ENCODE data around the gene GMPR.
"Not testable (repeated sequence)": the region's sequence is repeated elsewhere in the genome, so short reads cannot be mapped to it uniquely, and the experiment has no call there.

GMPR gene

DNA sequence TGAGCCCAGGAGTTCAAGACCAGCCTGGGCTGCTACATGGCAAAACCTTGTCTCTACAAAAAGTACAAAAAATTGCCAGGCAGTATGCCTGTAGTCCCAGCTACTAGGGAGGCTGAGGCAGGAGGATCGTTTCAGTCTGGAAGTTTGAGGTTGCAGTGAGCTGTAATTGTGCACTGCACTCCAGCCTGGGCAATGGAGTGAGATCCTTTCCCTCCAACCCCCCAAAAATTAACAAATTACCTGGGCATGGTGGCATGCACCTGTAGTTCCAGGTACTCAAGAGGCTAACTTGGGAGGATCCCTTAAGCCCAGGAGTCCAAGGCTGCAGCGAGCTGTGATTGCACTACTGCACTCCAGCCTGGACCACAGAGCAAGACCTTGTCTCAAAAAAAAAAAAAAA, 29.4 kb upstream of the GMPR start:
- Mint-ChIP-seq H3K27me3 (peaks cover 51% of the 10 kb centered on the region), H3K36me3 (ENCODE audit: insufficient read depth) (no peaks in the 10 kb centered on the region), H3K9me3 (no peaks in the 10 kb centered on the region), H3K4me3 (no peak overlapping the region), H3K27ac (ENCODE audit: low read depth) (no peak overlapping the region), H3K4me1 (peaks cover 5% of the 10 kb centered on the region)
- ATAC-seq (replicated peaks; ENCODE audit: extremely low read depth, poor library complexity, severe bottlenecking) (no peak), DNase-seq (ENCODE audit: low spot score in 2 of 2) (no peak)

DNA sequence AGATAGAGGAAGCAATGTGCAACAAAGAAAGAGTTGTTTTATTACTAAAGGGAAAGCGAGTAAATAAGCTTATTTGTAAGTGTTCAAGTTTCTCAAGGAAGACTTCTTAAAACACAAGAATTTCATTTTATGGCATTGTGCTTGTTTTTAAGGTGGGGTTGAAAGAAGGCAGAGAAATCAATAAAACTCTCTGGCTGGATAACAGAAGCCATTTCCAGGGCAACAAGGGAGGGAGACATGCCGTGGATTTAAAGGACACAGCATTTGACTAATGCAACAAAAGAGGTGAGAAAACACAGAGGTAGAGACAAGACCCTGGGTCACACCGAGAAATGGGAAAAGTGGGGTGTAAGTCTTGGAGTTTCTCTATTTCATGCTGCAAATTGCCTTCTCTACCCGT, 28.8 kb upstream of the GMPR start:
- Mint-ChIP-seq H3K27ac (ENCODE audit: low read depth) (no peak overlapping the region), H3K4me1 (peaks cover 5% of the 10 kb centered on the region), H3K27me3 (peaks cover 56% of the 10 kb centered on the region), H3K36me3 (ENCODE audit: insufficient read depth) (no peaks in the 10 kb centered on the region), H3K4me3 (no peak overlapping the region), H3K9me3 (no peaks in the 10 kb centered on the region)
- no peak for ATAC-seq (replicated peaks; ENCODE audit: extremely low read depth, poor library complexity, severe bottlenecking)
- DNase-seq (ENCODE audit: low spot score in 2 of 2), result no peak

GRCh38 chr6:16212276-16212675, 26.1 kb upstream of the GMPR start:
- ATAC-seq (replicated peaks; ENCODE audit: extremely low read depth, poor library complexity, severe bottlenecking), result no peak
- H3K27me3 Mint-ChIP-seq, result peaks cover 75% of the 10 kb centered on the region
- H3K4me1 Mint-ChIP-seq, result no peaks in the 10 kb centered on the region
- no peaks in the 10 kb centered on the region for H3K9me3 Mint-ChIP-seq
- no peak for DNase-seq (ENCODE audit: low spot score in 2 of 2)
- no peak overlapping the region for H3K4me3 Mint-ChIP-seq
- no peak overlapping the region for H3K27ac Mint-ChIP-seq (ENCODE audit: low read depth)
- H3K36me3 Mint-ChIP-seq (ENCODE audit: insufficient read depth), result peaks cover 3% of the 10 kb centered on the region

- no peak for ATAC-seq (replicated peaks; ENCODE audit: extremely low read depth, poor library complexity, severe bottlenecking)
- Mint-ChIP-seq H3K4me1 (no peaks in the 10 kb centered on the region), H3K27ac (ENCODE audit: low read depth) (no peak overlapping the region), H3K9me3 (no peaks in the 10 kb centered on the region), H3K27me3 (peaks cover 56% of the 10 kb centered on the region), H3K4me3 (no peak overlapping the region), H3K36me3 (ENCODE audit: insufficient read depth) (peaks cover 3% of the 10 kb centered on the region)
- no peak for DNase-seq (ENCODE audit: low spot score in 2 of 2)
Measured at GRCh38 chr6:16216501-16217155, 21.8 kb upstream of the GMPR start.

GRCh38 chr6:16217156-16217721, 21.1 kb upstream of the GMPR start:
- no peak for DNase-seq (ENCODE audit: low spot score in 2 of 2)
- Mint-ChIP-seq H3K36me3 (ENCODE audit: insufficient read depth) (peaks cover 3% of the 10 kb centered on the region), H3K27ac (ENCODE audit: low read depth) (no peak overlapping the region), H3K9me3 (no peaks in the 10 kb centered on the region), H3K27me3 (peaks cover 52% of the 10 kb centered on the region), H3K4me3 (no peak overlapping the region), H3K4me1 (no peaks in the 10 kb centered on the region)
- no peak for ATAC-seq (replicated peaks; ENCODE audit: extremely low read depth, poor library complexity, severe bottlenecking)

DNA sequence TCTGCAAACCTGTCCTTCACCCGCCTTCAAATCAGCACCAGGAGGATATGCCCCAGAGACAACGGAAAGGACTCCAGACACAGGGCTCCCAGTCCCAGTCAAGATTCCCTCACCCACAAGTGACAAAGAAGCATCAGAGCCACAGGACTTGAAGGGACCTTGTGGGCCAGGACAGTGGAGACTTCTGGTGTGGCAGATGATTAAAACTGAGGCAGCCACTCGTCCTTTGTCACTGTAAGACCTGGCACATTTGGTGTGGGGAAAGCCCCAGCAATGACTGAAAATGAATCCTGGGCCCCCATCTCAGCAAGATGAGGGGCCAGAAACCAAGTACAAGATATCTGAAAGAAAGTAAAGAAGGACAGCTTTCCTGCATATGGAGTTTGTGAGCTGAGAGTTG, 15.6 kb upstream of the GMPR start:
- no peak overlapping the region for H3K27ac Mint-ChIP-seq (ENCODE audit: low read depth)
- DNase-seq (ENCODE audit: low spot score in 2 of 2), result no peak
- peaks cover 27% of the 10 kb centered on the region for H3K27me3 Mint-ChIP-seq
- H3K4me3 Mint-ChIP-seq, result no peak overlapping the region
- H3K4me1 Mint-ChIP-seq, result no peaks in the 10 kb centered on the region
- no peaks in the 10 kb centered on the region for H3K36me3 Mint-ChIP-seq (ENCODE audit: insufficient read depth)
- ATAC-seq (replicated peaks; ENCODE audit: extremely low read depth, poor library complexity, severe bottlenecking), result no peak
- no peaks in the 10 kb centered on the region for H3K9me3 Mint-ChIP-seq

- DNase-seq (ENCODE audit: low spot score in 2 of 2) (no peak), ATAC-seq (replicated peaks; ENCODE audit: extremely low read depth, poor library complexity, severe bottlenecking) (no peak)
- no peak overlapping the region for H3K4me3 Mint-ChIP-seq
- no peak overlapping the region for H3K27ac Mint-ChIP-seq (ENCODE audit: low read depth)
- no peaks in the 10 kb centered on the region for H3K4me1 Mint-ChIP-seq
- no peaks in the 10 kb centered on the region for H3K9me3 Mint-ChIP-seq
- no peaks in the 10 kb centered on the region for H3K36me3 Mint-ChIP-seq (ENCODE audit: insufficient read depth)
- peaks cover 27% of the 10 kb centered on the region for H3K27me3 Mint-ChIP-seq
Measured at GRCh38 chr6:16223362-16223761, 15.0 kb upstream of the GMPR start.

DNA sequence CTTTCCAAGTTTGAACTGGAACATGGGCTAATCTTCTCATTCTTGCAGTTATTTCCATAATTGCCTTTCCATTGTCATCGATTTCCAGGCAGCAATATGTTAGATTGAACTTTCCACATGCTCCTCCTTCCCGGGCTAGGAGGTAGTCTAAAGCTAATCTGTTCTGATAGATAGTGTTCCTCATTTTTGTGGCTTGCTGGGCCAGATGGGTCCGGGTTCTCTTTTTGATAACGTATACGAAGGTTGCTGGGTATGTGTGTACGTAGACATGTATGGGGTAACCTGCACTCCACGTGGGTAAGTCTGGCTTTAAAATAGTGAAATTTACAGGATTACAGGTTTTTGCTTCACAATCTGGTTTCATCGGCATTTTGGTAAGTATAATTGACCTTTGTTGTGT, 14.0 kb upstream of the GMPR start:
- DNase-seq (ENCODE audit: low spot score in 2 of 2) (no peak), ATAC-seq (replicated peaks; ENCODE audit: extremely low read depth, poor library complexity, severe bottlenecking) (no peak)
- Mint-ChIP-seq H3K4me1 (no peaks in the 10 kb centered on the region), H3K27ac (ENCODE audit: low read depth) (no peak overlapping the region), H3K9me3 (no peaks in the 10 kb centered on the region), H3K27me3 (peaks cover 17% of the 10 kb centered on the region), H3K4me3 (no peak overlapping the region), H3K36me3 (ENCODE audit: insufficient read depth) (no peaks in the 10 kb centered on the region)

- peaks cover 17% of the 10 kb centered on the region for H3K27me3 Mint-ChIP-seq
- not testable (repeated sequence) for H3K36me3 Mint-ChIP-seq (ENCODE audit: insufficient read depth); H3K27ac Mint-ChIP-seq (ENCODE audit: low read depth); H3K4me3 Mint-ChIP-seq; ATAC-seq (replicated peaks; ENCODE audit: extremely low read depth, poor library complexity, severe bottlenecking); H3K4me1 Mint-ChIP-seq; DNase-seq (ENCODE audit: low spot score in 2 of 2); H3K9me3 Mint-ChIP-seq
Measured at GRCh38 chr6:16225062-16225731, 13.2 kb upstream of the GMPR start.

GRCh38 chr6:16226117-16227047, 12.0 kb upstream of the GMPR start:
- peaks cover 17% of the 10 kb centered on the region for H3K27me3 Mint-ChIP-seq
- not testable (repeated sequence) for DNase-seq (ENCODE audit: low spot score in 2 of 2); ATAC-seq (replicated peaks; ENCODE audit: extremely low read depth, poor library complexity, severe bottlenecking); H3K36me3 Mint-ChIP-seq (ENCODE audit: insufficient read depth); H3K9me3 Mint-ChIP-seq; H3K4me3 Mint-ChIP-seq; H3K4me1 Mint-ChIP-seq; H3K27ac Mint-ChIP-seq (ENCODE audit: low read depth)

DNA sequence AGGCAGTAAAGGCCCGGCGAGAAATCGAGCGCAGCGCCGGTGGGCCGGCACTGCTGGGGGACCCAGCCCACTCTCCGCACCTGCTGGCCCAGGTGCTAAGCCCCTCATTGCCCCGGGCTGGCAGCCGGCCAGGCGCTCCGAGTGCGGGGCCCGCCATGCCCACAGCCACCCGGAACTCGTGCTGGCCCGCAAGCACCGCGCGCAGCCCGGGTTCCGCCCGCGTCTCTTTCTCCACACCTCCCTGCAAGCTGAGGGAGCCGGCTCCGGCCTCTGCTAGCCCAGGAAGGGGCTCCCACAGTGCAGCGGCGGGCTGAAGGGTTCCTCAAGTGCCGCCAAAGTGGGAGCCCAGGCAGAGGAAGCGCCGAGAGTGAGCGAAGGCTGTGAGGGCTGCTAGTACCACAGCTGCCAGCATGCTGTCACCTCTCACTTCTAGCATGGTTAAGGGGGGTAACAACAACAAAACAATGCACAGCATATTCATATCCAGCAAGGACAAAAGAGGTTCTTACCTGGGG, 11.3 kb upstream of the GMPR start:
- ATAC-seq (replicated peaks; ENCODE audit: extremely low read depth, poor library complexity, severe bottlenecking) (no peak), DNase-seq (ENCODE audit: low spot score in 2 of 2) (no peak)
- H3K9me3 Mint-ChIP-seq, result no peaks in the 10 kb centered on the region
- no peak overlapping the region for H3K4me3 Mint-ChIP-seq
- no peaks in the 10 kb centered on the region for H3K36me3 Mint-ChIP-seq (ENCODE audit: insufficient read depth)
- peaks cover 17% of the 10 kb centered on the region for H3K27me3 Mint-ChIP-seq
- no peak overlapping the region for H3K27ac Mint-ChIP-seq (ENCODE audit: low read depth)
- no peaks in the 10 kb centered on the region for H3K4me1 Mint-ChIP-seq

DNA sequence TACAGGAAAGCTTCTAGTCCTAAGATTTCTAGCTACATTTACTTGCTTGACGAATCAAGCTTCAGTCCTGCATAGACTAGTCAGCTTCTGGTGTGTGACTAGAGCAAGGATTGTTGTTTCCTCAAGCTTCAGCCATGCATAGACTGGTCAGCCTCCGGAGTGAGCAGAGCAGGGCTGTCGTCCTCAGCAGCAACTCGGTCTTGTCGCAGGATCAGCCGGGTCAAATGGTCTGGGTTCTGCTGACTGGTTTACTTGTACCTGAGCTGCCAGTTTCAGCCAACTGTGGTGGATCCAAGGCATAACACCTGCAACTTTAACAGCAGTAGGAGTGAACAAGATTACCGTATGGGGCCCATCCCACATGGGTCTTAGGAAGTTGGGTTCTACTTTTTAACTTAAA, 10.8 kb upstream of the GMPR start:
- H3K4me1 Mint-ChIP-seq, result no peaks in the 10 kb centered on the region
- no peak overlapping the region for H3K27ac Mint-ChIP-seq (ENCODE audit: low read depth)
- H3K4me3 Mint-ChIP-seq, result no peak overlapping the region
- ATAC-seq (replicated peaks; ENCODE audit: extremely low read depth, poor library complexity, severe bottlenecking) (no peak), DNase-seq (ENCODE audit: low spot score in 2 of 2) (no peak)
- H3K27me3 Mint-ChIP-seq, result peaks cover 12% of the 10 kb centered on the region
- H3K36me3 Mint-ChIP-seq (ENCODE audit: insufficient read depth), result no peaks in the 10 kb centered on the region
- H3K9me3 Mint-ChIP-seq, result no peaks in the 10 kb centered on the region
